Spleen (tissue), 11 donors: ENCODE results near the gene PTPN22. TPM values are rescaled to one million over a fixed set of nuclear protein-coding genes. Genes with fewer than 3 reads are reported as not detected.
A peak's percentile ranks its signal among the peaks of the same experiment; 100 is the strongest.

Experiments
- DNase-seq: peaks from one replicate; pipeline ENCODE4 v3.0.0-alpha.2; 2020
- H3K27ac ChIP-seq, 8 donors: fragments of 200-600 bp; sonication (generic) in 7 of 8; 1 replicate in 4 of 8; 2 replicates in 4 of 8; pipeline versions ENCODE4 v1.5.0 to v1.8.0; 2016 to 2021; ENCODE audit warnings: inconsistent platforms in 4 of 8, mild to moderate bottlenecking in 4 of 8, moderate library complexity in 1 of 8
- H3K27me3 ChIP-seq, 7 donors: fragments of 200-600 bp; sonication (generic) in 6 of 7; replicated peaks in 1 of 7; 1 replicate in 4 of 7; 2 replicates in 3 of 7; pipeline versions ENCODE4 v1.5.0 to v1.8.0; 2016 to 2021; ENCODE audit warnings: inconsistent platforms in 3 of 7, mild to moderate bottlenecking in 1 of 7
- H3K36me3 ChIP-seq, 6 donors: fragments of 200-600 bp; sonication (generic) in 5 of 6; 1 replicate in 4 of 6; 2 replicates in 2 of 6; pipeline versions ENCODE4 v1.5.0 to v1.8.0; 2016 to 2021; ENCODE audit warnings: inconsistent platforms in 2 of 6
- H3K4me1 ChIP-seq, 6 donors: fragments of 200-600 bp; sonication (generic) in 5 of 6; 1 replicate in 3 of 6; 2 replicates in 3 of 6; pipeline versions ENCODE4 v1.5.0 to v1.8.0; 2016 to 2021; ENCODE audit warnings: inconsistent platforms in 3 of 6
- H3K4me3 ChIP-seq, 8 donors: fragments of 200-600 bp; sonication (generic) in 7 of 8; 1 replicate in 4 of 8; 2 replicates in 4 of 8; pipeline versions ENCODE4 v1.5.0 to v1.8.0; 2016 to 2021; ENCODE audit warnings: inconsistent platforms in 4 of 8, mild to moderate bottlenecking in 4 of 8, moderate library complexity in 2 of 8
- H3K9me3 ChIP-seq, 8 donors: fragments of 200-600 bp; sonication (generic) in 7 of 8; 1 replicate in 4 of 8; 2 replicates in 4 of 8; pipeline versions ENCODE4 v1.5.0 to v1.8.0; 2016 to 2021; ENCODE audit warnings: inconsistent platforms in 4 of 8
- CTCF ChIP-seq, 11 experiments: fragments of 200-600 bp in 7 of 11; fragments of 450-650 bp in 4 of 11; sonication (generic) in 4 of 11; IDR thresholded peaks in 8 of 11; conservative IDR thresholded peaks in 3 of 11; 1 replicate in 7 of 11; 2 replicates in 4 of 11; pipeline versions ENCODE4 v1.4.0 to v1.8.0; 2016 to 2021; ENCODE audit warnings: antibody characterized with exemption in 11 of 11, inconsistent platforms in 4 of 11, mild to moderate bottlenecking in 1 of 11
- POLR2A ChIP-seq, 3 donors: fragments of 450-650 bp; IDR thresholded peaks; one replicate each; pipeline ENCODE4 v1.5.1; 2017; ENCODE audit warnings: antibody characterized with exemption in 3 of 3, mild to moderate bottlenecking in 1 of 3
- POLR2AphosphoS5 ChIP-seq, 3 donors: sonication (generic); formaldehyde crosslinking; IDR thresholded peaks; one replicate each; pipeline ENCODE4 v1.5.1; 2017; ENCODE audit warnings: antibody characterized with exemption in 3 of 3
- WGBS, 5 donors: extraction: QIAGEN DNeasy Blood & Tissue Kit in 3 of 5; methylation state at CpG; one replicate each; pipeline versions ENCODE4 v1.1.5 to v1.1.7; 2013 to 2018; 5-methylcytosine and 5-hydroxymethylcytosine counted together
- intact Hi-C: fragments of 100-400 bp; cut with DNase I; formaldehyde crosslinking; loops from one replicate; pipeline ENCODE4 v1.15.0; 2023; ENCODE audit warnings: low total_unique reads
- polyA plus RNA-seq, 3 donors: library from polyadenylated mRNA; stranded (reverse); fragments of 200-250 nt; gene quantifications; one replicate each; pipeline ENCODE4 v1.2.1, GENCODE V29; 2013
- total RNA-seq, 7 donors: library from RNA; depleted of rRNA in 3 of 7; stranded (reverse); fragments of >200 nt in 3 of 7; fragmentation: NEBNext Ultra II Directional in 4 of 7; extraction: Animal tissue kit (Norgen Biotek cat#: 25700) in 4 of 7; gene quantifications; one replicate each; pipeline versions ENCODE4 v1.1.0 to v1.2.1, GENCODE V29; 2016 to 2021
- donor health status: healthy with polysubstance abuse.
- donor health status: DM: no; HTN: no; CAD: no; lungs with moderate emphysema.
- donor health status: DM: no; HTN: no; CAD: no.
- donor health status: Bipolar disorder and iron deficiency.
- donor health status: healthy.
- donor health status: DM: no; HTN: no; CAD: no.
- donor health status: DM: yes; HTN: yes; CAD: no.

The PTPN22 gene
- total and polyA plus RNA-seq, 10 donors, result 10.4 to 42.9 (median 25.4) TPM

GRCh38 chr1:113913887-113914664, 42.6 kb upstream of the PTPN22 start:
- no peak for TF ChIP-seq CTCF (IDR thresholded peaks at IDR 0.05 in 8 of 11, conservative IDR thresholded peaks at IDR 0.05 in 3 of 11)
- TF ChIP-seq POLR2AphosphoS5 (IDR thresholded peaks at IDR 0.05), result no peak
- TF ChIP-seq POLR2A (IDR thresholded peaks at IDR 0.05), result no peak
- intact Hi-C loops, result no loop called here
- peaks cover 0 to 41% (median 27%) of the 10 kb centered on the region in 6 donors for H3K36me3 ChIP-seq
- H3K27me3 ChIP-seq, result no peaks in the 10 kb centered on the region
- DNase-seq, result no peak
- no peak overlapping the region for H3K4me3 ChIP-seq
- no peak overlapping the region for H3K27ac ChIP-seq
- H3K4me1 ChIP-seq, result peaks cover 0 to 10% (median 0%) of the 10 kb centered on the region in 6 donors
- 55 to 74% (median 67%) methylated on average over 5 of the region's 5 CpGs for WGBS, 5 donors
- H3K9me3 ChIP-seq, result no peaks in the 10 kb centered on the region

- Histone ChIP-seq H3K9me3 (no peaks in the 10 kb centered on the region), H3K27ac (peak overlapping the region in 7 of 8 donors; percentile 24 to 67 (median 48)), H3K4me1 (peaks cover 0 to 18% (median 2%) of the 10 kb centered on the region in 6 donors), H3K4me3 (no peak overlapping the region), H3K36me3 (peaks cover 3 to 49% (median 30%) of the 10 kb centered on the region in 6 donors), H3K27me3 (no peaks in the 10 kb centered on the region)
- 52 to 73% (median 57%) methylated on average over 3 of the region's 3 CpGs for WGBS, 5 donors
- no peak for DNase-seq
- TF ChIP-seq POLR2A (IDR thresholded peaks at IDR 0.05), result no peak
- TF ChIP-seq CTCF (IDR thresholded peaks at IDR 0.05 in 8 of 11, conservative IDR thresholded peaks at IDR 0.05 in 3 of 11), result no peak
- no peak for TF ChIP-seq POLR2AphosphoS5 (IDR thresholded peaks at IDR 0.05)
- intact Hi-C loops, result no loop called here
These were observed 41.8 kb upstream of the PTPN22 start for GRCh38 chr1:113913312-113913668.

GRCh38 chr1:113912594-113913311, 41.2 kb upstream of the PTPN22 start:
- Histone ChIP-seq H3K4me1 (peaks cover 0 to 23% (median 2%) of the 10 kb centered on the region in 6 donors), H3K4me3 (no peak overlapping the region), H3K9me3 (no peaks in the 10 kb centered on the region), H3K27me3 (no peaks in the 10 kb centered on the region), H3K36me3 (peaks cover 3 to 54% (median 32%) of the 10 kb centered on the region in 6 donors), H3K27ac (peak overlapping the region in 7 of 8 donors; percentile 24 to 67 (median 48))
- TF ChIP-seq POLR2AphosphoS5 (IDR thresholded peaks at IDR 0.05) (peak in 1 of 3 donors; percentile 33), POLR2A (IDR thresholded peaks at IDR 0.05) (no peak), CTCF (IDR thresholded peaks at IDR 0.05 in 8 of 11, conservative IDR thresholded peaks at IDR 0.05 in 3 of 11) (no peak)
- 65 to 82% (median 75%) methylated on average over 6 of the region's 6 CpGs for WGBS, 5 donors
- DNase-seq, result no peak
- intact Hi-C loops, result no loop called here

- WGBS, 5 donors, result 0 to 1% (median 1%) methylated on average over 17 of the region's 17 CpGs
- intact Hi-C loops, result loop anchor here (10.0 kb wide), 1 partner anchor 71 kb away; no protein-coding TSS in a partner anchor
- TF ChIP-seq POLR2A (IDR thresholded peaks at IDR 0.05) (no peak), POLR2AphosphoS5 (IDR thresholded peaks at IDR 0.05) (no peak), CTCF (IDR thresholded peaks at IDR 0.05 in 8 of 11, conservative IDR thresholded peaks at IDR 0.05 in 3 of 11) (peak in 1 of 11 experiments; percentile 8)
These were observed 33.9 kb upstream of the PTPN22 start for GRCh38 chr1:113905435-113905861.

More at GRCh38 chr1:113905435-113905861, 33.9 kb upstream of the PTPN22 start:
- H3K27me3 ChIP-seq, result no peaks in the 10 kb centered on the region
- peak; percentile 92 for DNase-seq
- H3K36me3 ChIP-seq, result peaks cover 3 to 61% (median 23%) of the 10 kb centered on the region in 6 donors
- no peaks in the 10 kb centered on the region for H3K9me3 ChIP-seq
- peak overlapping the region; percentile 64 to 90 (median 82) for H3K4me3 ChIP-seq
- peak overlapping the region; percentile 87 to 98 (median 92) for H3K27ac ChIP-seq
- peaks cover 12 to 80% (median 49%) of the 10 kb centered on the region in 6 donors for H3K4me1 ChIP-seq
